T-helper 1 cell (primary cell): ENCODE data around the gene TAX1BP1.
"Not testable (repeated sequence)": the region's sequence is repeated elsewhere in the genome, so short reads cannot be mapped to it uniquely, and the experiment has no call there.

Experiments
- DNase-seq, 5 donors: peaks; one replicate each; pipeline ENCODE4 v3.0.0-alpha.2; 2012 to 2020

Gene TAX1BP1

DNA sequence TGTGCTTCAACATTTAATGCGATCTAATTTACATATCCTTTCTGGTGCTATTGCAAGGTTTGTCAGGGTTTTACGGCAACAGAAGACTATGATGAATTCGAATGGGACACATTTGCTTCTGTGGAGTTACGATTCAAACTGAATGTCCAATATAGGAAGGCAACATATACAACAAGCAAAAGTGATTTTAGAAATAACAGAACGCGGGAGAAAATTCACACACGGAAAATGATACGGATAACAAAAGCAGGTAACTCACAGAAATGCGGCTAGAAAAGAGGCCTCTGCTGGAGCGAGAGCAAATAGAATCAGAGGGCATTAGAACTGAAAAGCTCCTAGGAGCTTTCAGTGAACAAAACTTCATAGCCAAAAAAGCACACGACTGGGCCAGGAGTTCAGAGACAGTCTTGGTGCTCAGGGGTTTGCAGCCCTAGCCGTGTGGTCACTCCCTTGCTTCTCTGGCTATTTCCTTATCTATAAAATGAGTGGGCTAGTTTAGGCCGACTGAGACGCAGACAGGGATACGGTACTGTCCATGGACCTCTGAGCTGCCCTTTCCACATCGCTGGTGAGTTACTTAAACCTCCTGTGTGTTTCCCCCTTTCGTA, 557 bp upstream of the TAX1BP1 start:
- DNase-seq: no peak

DNA sequence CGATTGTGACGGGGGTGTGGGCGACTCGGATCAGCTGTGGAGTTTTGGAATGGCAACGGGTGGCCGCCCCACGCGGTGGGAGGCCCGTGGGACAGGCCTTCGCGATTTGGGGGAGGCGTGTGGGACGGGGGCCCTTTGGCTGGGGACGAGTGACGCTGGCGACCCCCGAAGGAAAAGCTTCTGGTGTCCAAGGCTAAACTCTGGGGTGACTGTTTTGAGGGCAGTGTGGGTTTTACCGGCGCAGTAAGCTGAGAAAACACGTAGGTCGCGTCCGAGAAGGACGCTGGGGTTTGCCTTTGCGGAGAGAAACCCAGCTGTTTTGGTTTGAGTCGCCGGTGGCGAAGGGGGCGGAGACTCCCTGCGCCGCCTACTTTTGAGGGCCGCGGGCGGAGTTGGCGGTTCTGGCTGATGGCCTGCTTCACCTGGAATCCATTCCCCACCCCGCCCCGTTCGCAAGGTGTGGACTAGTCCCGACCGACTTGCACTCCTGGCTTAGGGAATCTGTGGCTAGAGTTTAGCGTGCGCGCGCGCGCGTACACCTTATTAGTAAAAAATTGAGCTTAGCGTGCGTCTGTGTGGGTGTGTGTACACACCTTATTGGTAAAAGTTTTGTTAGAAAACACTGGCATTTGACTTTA, 606 bp downstream of the TAX1BP1 start:
- DNase-seq: peak; percentile 71 to 86 (median 81)

DNA sequence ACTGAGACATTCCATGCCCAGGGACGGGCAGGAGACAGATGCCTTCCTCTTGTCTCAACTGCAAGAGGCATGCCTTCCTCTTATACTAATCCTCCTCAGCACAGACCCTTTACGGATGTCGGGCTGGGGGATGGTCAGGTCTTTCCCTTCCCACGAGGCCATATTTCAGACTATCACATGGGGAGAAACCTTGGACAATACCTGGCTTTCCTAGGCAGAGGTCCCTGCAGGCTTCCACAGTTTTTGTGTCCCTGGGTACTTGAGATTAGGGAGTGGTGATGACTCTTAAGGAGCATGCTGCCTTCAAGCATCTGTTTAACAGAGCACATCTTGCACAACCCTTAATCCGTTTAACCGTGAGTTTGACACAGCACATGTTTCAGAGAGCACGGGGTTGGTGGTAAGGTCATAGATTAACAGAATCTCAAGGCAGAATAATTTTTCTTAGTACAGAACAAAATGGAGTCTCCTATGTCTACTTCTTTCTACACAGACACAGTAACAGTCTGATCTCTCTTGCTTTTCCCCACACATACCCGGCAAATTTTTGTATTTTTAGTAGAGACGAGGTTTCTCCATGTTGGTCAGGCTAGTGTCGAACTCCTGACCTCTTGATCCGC, 2.2 kb downstream of the TAX1BP1 start:
- not testable (repeated sequence) for DNase-seq

DNA sequence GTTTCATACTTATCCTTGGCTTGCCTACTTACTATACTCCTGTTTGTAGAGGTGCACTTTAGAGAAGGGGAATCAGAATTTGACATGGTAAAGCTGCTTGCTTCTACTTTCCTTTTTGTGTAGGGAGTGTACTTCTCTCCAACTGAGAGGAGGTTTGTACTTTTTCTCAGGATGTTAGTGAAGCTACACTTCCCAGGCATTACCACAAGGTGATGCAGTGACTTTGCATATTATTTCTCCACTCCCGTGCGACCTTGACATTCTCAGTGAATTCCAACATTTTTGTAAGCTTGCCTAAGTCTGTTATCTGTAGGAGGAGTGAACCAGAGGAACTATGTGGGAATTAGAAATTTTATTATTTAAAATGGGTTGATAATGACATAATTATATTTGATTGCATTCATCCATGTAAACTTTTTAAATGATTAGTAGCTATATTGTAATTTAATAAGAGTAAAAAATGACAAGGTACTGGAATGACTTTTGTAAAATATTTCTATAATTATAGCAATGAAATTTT, 5.2 kb downstream of the TAX1BP1 start:
- no peak for DNase-seq

DNA sequence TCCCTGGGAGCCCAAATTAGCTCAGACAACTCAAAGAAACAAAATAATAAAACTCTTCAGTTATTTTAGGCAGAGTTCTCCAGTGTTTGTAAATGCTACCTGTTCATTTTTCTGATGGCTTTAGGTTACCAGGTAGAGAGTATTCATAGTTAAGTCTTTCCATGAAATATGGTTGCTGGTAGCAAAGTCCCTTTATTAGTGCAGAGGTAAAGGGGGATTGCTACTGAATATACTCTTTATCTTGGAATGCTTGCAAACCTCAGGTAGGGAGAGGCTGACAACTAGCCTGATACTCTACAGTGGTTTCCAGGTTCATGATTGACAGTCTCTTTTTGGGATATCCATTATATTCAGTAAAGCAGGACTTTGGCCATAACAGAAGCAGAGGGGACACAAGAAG, 6.5 kb downstream of the TAX1BP1 start:
- DNase-seq: no peak

DNA sequence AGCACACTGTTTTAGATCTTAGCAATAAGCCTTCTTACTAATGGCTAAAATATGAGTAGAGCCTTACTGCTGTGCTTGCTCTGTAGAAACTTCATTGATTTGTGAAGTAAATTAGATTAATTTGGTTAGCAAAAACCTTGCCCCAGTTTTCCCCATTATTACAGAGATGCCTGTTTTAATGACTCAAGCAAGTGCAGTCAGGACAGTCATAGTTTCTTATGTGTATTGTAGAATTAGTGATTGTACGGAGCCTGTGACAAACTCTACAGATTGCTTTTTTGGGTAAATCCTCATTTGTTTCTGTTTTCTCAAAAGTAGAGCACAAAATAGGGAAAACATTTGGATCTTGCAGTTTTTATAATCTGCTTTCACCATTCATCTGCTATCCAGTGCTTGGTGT, 7.0 kb downstream of the TAX1BP1 start:
- DNase-seq: no peak

DNA sequence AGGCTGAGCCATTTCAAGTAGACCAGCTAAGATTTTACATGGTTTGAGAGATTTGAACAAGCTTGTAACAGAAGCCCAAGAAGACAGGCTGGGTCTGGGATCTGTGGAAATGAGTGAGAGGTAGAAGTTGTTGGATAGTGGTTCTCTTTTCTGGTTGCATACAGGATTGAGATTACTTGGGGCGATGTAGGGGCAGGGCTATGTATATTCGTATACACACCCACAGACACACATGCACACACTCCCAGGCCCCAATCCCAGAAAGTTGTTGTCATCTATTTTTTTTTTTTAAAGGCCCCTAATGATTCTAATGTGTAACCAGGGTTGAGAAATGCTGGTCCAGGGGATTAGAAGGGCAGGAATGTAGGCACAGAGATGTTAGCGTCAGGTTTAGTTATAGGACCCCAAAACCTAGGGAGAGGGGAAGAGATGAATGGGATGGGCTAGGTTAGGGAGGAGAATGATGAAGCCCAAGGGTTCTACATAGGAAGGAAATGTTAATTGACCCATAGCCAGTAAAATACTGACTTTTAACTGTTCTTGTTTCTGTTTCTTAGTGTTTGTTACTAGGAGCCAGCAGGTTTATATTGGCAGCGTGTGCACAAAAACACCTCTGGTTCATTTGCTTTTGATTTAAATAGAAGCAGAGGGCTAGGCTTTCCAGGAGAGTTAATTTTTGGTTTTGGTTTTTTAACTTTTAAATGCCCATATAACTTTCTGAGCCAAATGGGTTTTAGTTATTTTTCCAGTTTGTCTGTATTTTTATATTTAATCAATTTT, 7.8 kb downstream of the TAX1BP1 start:
- DNase-seq: no peak

DNA sequence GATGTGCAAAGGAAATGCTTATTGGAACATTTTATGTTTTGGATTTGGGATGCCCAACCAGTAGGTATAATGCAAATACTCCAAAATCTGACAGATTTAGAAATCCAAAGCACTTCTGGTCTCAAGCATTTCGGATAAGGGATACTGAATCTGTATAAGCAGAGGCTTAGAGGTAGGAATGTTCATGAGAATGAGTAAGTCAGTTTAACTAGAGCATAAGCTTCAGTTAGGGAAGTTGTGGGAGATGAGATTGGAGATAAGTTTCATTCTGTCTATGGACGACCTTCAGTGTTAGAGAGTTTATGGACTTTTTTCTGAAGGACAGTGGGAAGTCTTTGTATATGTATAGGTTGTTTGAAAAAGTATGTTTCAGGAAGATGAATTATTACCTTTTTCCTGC, 10.4 kb downstream of the TAX1BP1 start:
- no peak for DNase-seq

DNA sequence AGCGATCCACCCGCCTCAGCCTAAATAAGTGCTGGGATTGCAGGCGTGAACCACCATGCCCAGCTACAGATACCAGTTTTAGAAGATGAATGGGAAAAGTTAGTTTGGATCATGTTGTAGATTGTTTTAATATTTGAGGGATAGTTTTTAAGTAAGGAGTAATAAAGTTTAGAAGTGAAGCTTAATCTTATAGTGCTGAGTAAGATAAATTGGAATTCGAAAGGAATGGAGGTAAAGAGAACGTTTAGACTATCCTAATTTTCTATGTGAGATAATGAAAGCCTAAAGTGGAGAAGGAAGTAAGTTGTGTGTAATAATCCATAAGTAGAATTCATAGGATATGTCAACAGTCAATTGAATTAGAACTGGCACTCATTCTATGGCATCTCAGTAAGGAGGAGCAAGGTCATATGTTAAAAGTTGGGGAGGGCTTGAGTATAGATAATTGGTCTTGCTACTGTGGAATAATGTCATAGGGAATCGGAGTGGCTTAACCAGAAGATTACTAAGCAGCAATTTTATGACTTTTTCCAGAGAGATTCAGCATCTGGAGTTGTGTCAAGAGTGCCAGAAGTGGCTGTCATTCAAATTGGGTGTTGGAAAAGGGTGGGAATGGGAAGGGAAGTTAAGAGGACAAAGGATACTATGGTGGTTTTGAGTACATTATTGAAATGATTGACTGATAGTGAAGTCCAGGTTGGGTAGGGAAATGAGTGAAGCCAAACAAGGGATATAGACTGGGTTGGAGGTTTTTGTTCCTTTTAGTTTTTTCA, 12.1 kb downstream of the TAX1BP1 start:
- no peak for DNase-seq

DNA sequence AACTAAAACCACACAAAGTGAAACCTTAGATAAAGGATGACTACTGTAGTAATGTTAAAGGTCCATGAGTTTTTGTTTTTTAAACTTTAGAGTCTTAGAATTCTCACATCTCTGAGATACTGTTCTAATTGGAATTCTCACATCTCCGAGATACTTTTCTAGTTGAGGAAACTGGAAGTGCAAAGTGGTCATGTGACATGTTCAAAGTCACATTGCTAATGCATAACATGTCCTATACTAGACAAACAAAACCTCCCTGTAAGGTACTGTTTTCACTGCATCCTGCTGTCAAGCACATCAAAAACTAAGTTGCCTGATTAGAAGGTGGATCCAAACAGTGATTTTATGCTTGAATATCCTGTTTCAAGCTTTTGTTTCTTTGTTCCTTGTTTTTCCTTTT, 13.9 kb downstream of the TAX1BP1 start:
- no peak for DNase-seq

DNA sequence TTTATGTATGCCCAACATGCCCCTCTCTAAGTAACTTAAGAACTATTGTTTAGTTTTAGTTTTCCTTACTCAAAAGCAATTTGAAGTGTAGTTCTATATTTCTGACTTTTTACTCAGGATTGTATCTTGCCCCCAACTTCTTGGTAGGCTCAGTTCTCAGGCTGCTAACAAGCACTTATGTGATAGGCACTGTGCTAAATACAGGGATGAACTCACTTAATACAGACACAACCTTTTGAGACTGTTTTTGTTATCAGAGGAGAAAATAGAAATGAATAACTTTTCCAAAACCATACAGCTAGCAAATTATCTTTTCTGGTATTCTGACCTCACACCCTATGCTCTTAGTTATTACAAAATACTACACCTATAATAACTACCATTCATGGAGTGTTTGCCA, 16.3 kb downstream of the TAX1BP1 start:
- DNase-seq: no peak

DNA sequence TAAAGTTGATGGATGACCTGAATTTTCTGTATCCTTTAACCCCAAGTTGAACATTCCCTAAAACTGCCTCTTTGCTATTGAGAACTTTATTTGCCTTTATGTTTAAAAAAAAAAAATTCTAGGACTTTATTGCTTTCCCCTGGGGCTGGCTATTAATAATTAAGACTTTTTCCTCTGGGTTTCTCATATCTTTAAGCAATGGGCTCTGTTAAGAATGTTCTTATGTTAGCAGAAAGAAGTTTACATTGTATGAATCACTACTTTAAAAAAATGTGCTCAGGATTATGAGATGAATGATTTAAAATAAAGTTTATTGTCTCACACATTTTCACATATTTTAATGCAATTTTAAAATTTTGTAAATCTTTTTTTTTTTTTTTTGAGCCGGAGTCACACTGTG, 19.5 kb downstream of the TAX1BP1 start:
- DNase-seq: no peak

DNA sequence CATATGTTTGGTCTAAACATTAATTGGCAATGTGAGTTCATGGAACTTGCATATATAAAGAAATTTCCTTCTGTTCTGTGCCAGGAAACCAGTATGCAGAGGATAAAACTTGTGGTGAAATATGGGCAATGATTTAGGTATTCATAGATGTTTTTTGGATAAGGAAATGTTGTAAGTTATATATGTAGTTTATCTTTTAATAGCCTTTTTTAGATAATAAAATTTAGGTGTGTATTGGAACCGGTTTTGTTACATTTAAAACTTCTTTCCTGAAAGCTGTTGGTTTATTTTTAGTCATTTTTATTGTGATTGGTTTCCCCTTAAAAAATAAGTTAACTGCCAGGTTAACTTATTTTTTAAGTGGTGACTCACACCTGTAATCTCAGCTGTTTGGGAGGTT, 22.1 kb downstream of the TAX1BP1 start:
- no peak for DNase-seq

DNA sequence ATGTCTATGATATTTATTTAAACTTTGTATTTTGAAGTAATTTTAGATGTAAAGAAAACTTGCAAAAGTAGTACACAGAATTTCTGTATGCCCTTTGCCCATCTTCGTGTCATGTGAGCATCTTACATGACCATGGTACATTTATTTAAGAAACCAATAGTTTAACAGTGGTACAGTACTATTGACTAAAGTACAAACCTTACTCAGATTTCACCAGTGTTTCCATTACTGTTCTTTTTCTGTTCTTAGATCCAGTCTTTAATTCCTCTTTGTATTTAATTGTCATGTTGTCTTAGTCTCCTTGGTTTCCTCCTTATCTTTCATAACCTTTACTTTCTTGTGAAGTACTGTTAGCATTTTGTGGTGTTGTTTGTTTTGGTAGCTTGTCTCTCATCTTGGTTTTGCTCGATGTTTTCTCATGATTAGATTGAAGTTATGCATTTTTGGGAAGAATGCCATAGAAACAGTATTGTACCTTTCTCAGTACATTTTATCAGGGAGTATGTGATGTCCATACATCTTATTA, 24.1 kb downstream of the TAX1BP1 start:
- no peak for DNase-seq

DNA sequence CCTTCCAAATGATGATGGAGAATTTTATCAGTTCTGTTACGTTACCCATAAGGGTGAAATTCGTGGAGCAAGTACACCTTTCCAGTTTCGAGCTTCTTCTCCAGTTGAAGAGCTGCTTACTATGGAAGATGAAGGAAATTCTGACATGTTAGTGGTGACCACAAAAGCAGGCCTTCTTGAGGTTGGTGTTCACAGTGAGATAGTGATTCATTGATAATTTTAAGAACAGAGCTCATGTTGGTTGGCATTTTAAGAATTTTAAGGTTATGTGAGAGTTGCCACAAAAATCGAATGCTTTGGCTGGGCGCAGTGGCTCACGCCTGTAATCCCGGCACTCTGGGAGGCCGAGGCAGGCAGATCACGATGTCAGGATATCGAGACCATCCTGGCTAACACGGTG, 25.9 kb downstream of the TAX1BP1 start:
- no peak for DNase-seq

DNA sequence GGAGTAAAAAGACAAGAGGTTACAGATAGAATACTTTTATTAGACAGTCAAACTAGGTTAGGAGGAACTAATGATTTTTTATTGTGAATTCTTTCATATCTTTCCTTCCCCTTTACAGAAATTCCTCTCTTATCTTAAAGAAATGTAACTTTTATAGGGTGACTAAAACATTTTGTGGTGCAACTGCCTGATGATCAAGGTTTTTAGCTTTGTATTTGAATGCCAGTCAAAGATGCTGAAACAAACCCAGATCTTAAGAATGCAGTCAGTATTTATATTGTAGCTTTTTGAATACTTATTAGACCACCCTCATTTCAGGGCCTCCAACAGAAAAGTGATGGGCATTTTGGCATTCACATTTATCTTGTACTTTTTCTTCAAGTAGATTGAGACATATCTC, 27.4 kb downstream of the TAX1BP1 start:
- no peak for DNase-seq

DNA sequence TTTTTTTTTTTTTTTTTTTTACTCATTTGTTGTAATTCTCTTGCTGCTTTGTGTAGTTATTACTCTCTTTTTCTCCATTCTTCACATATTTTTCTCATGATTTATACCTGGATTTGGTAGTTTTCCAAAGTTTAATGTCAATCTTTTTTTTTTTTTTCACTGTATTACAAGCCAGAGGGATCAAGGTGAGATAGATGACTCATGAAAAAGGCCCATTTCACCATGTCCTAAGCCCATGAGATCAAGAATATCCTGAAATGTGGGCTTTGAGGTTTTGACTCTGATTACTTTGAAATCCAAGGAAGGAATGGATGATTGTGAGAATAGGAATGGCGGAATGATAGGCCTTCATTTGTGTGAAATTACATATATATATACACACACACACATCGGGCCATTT, 31.1 kb downstream of the TAX1BP1 start:
- no peak for DNase-seq

DNA sequence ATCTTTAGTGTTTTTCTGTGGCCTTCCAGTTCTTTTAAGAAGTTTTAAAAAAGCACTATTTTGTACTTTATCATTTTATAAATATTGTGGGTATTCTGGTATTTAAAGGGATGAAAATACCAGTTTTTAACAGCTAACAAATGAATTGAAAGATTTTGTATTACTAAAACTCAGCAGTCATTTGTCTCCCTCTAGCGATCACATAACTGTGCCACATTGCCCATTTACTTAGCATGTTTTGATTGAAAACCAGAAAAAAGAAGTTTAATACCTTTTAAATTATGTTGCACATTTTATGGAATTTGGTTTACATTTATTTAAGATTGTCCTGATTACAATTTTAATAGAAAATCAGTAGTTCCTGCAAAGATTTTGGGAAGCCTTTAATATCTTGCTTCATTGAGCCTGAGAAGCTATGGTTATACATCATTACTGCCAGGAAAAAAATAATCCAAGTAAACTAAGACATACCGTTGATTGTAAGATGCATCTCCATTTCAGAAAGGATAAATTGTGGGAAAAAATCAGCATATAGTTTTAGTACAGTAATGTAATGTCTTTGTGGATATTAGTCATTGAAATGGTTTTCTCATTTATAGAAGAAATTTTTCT, 34.9 kb downstream of the TAX1BP1 start:
- peak in 1 of 5 donors; percentile 3 for DNase-seq

DNA sequence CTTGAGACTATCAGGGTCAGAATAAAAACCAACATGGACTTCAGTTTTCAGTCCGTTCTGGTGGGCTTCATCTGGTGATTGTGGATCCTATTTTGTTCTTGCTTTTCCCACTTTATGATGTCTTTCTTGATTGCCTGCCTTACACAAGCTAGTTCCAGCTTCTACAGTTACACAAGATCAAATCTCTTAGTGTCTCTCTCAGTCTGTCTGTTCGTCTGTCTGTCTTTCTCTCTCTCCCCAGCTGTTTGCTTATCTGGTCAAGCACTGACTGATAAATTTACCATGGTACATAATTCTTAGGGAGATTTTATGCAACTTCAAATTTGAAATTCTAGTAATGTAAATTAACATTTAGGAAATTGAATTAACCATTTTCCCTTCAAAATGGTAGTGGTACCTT, 35.8 kb downstream of the TAX1BP1 start:
- no peak for DNase-seq

DNA sequence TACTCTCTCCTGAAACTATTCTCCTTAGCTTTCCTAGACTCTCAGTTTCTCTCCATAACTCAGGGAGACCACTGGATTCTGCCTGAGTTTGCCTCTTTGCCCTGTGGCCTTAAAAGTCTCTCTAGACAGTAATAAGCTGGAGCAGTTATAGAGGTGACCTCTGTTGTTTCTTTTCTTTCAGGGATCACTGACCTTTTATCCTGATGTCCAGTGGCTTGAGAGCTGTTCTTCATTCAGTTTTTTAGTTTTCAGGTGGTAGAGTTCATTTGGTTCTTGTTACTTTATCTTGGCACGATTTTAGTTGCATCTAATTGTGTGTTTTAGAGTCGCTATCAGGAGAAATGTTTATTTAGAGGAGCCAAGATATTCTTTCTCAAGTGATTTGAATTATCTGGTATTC, 37.7 kb downstream of the TAX1BP1 start:
- no peak for DNase-seq

DNA sequence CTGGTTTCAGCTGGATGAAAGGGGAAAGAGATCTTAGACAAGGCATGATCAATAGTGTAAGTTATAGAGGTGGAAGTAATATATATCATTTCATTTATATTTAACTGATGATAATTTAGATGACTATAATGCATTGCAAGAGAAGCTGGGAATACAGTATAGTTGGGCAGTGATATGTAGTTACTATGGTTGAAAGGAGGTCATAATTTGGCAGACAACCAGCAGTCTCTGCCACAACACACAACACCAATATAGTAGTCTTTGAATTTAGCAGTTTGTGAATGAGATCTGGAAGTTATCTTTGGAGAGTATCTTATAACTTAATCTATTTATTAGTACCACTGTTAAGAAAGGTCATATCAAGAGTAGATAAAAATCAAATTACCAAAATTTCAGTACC, 39.9 kb downstream of the TAX1BP1 start:
- no peak for DNase-seq

DNA sequence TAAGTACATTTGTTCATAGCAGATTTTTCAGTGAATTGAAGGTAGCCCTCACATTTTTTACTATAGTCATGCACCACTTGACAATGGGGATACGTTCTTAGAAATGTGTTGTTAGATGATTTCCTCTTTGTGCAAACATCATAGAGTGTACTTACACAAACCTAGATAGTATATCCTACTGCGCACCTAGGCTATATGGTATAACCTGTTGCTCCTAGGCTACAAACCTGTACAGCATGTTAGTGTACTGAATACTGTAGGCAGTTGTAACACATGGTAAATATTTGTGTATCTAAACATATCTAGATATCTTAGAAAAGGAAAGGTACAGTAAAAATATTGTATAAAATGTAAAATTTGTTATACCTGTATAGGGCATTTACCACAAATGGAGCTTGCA, 41.2 kb downstream of the TAX1BP1 start:
- DNase-seq: no peak
